Stimulated activated CD8-positive, alpha-beta memory T cell treated with anti-CD3 and anti-CD28 coated beads, Interleukin-15, amount 100 ng/mL, for 4 hours (primary cell): Measurements from ENCODE around the gene MRPS22.

Experiments
- DNase-seq, 2 donors: peaks; one replicate each; pipeline ENCODE4 v3.0.0-alpha.2; 2020; ENCODE audit warnings: low read depth in 2 of 2

The MRPS22 gene

DNA sequence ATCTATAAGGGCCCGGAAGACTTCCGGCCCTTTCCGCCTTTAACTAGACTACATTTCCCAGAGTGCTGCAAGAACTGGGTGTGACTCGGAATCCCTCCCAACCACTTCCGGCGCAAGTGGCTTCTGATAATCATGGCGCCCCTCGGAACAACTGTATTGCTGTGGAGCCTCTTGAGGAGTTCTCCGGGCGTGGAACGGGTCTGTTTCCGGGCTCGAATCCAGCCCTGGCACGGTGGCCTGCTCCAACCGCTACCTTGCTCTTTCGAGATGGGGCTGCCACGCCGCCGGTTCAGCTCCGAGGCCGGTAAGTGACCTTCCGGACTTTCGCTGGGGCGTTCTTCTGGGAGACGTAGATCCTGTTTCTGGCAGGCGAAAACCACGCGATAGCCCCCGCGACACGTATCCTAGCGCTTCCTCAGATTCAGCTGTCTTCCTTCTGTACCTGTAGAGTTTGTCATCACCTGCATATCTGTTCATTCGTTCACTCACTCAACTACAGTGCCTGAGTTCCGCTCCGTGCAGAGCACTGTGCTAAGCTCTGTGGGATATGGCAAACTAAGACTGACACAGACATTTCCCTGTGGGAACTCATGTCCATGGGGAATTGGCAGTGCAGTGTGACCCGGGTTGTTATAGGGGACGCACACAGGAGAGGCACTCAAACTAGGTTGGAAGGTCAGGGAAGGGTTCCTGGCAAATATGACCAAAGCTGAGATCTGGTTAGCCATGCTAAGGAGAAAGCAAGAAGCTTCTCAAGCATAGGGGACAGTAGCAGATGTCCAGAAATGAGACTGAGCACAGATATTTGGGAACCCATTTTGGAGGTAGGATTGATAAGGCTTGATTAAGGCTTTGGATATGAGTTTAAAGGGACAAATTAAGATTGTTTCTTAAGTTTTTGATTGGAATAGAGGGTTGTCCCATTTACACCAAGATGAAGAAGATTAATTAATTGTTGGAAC lies at the start of gene MRPS22:
Gene MRPS22 (plus strand): TSS at position 126 of the 962 bp plus-strand sequence. CDS start 7 bp downstream, at position 133.
- DNase-seq = peak; percentile 60 to 70

DNA sequence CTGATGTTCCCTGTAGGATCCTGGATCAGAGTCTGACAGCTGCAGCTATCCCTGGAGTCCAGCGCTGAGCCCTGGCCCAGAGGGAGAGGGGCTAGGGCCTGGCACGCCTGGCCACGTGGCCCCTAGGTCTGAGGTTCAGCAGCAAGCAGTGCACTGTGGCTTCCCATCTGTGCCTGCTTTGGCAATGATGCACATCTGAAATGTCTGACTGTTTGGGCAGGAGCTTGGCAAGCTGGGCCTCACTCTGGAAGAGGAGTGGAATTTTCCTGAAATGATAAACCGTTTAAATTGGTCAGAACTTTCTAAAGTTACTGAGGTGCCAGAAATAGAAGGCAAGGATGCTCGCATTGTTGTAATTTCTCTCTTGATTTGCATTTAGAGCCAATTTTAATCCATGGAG lies 48.8 kb upstream of the MRPS22 start:
- DNase-seq = no peak

DNA sequence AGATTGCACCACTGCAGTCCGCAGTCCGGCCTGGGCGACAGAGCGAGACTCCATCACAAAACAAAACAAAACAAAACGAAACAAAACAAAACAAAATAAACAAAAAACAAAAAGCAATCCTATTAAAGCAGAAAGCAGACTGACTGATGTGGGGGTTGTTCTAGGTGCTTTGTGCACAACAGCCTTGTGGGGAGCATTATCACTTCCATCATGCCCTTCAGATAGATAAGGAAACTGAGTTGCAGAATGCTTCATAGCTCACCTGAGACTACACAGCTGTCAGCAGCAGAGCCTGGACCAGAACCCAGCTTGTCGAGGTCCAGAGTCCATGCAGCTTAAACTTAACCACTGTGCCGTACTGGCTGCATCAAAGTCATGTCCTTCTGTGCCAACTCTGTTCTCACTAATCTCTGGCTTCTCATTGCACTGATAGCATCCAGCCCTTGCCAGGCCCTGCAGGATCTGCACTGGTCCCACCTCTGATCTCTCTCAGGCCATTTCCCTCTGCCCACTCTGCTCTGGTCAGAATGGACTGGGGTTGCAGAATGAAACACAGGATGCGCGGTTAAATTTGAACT lies 47.6 kb upstream of the MRPS22 start:
- DNase-seq = no peak

- DNase-seq = no peak
Measured at GRCh38 chr3:139297588-139298311, 46.1 kb upstream of the MRPS22 start.

- no peak for DNase-seq
Measured at GRCh38 chr3:139299261-139300132, 44.3 kb upstream of the MRPS22 start.

- DNase-seq = no peak
Measured at GRCh38 chr3:139300416-139300815, 43.4 kb upstream of the MRPS22 start.

DNA sequence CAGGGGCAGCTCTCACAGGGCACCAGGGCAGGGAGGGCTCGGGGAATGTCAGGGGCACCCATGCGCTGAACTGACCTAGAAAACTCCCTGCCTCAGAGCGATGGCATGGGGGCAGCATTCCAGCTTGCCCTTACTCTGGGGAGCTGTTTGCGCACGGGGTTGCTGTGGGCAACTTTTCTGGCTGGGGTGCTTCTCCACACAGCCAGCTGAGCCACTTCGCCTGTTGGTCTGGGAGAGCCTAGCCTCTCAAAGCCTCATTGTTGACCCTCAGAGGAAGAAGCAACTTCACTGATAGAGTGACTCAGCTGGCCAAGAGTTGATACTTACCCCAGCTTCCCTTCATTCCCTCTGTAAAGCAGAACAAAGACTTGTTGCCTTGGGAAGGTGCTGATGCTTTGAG lies 42.6 kb upstream of the MRPS22 start:
- no peak for DNase-seq

- DNase-seq = no peak
Measured at GRCh38 chr3:139301654-139302053, 42.2 kb upstream of the MRPS22 start.

DNA sequence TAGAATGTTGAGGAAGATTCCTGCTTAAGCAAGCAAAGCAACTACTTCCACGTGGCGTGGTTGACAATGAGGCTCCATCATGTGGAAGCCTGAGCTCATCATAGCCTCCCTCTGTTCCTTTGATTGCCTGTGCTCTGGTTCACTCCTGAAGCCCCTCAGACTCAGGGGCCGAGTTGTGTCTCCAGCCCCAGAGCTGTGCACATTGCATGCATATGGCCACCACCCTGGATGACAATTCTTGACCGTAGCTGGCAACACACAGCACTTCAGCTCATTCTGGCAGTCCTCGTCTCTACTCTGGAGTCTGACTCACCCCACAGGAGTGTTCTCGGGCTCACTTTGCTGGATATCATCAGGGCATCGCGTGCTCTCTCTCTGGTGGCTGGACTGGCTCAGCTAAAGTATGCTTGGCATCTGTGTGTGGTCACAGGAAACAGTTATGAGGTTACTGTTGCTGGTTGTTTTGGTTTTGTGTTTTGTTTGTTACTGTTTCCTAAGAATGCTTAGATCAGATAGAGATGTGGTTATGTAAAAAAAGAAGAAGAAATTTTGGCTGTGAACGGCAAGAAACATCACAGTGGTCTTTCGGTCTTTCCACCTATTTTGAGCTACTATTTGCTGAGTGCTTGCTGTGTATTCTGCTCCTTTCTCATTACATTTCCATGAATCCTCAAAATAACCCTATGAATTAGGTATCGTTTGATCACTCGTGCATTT lies 41.6 kb upstream of the MRPS22 start:
- DNase-seq = no peak

DNA sequence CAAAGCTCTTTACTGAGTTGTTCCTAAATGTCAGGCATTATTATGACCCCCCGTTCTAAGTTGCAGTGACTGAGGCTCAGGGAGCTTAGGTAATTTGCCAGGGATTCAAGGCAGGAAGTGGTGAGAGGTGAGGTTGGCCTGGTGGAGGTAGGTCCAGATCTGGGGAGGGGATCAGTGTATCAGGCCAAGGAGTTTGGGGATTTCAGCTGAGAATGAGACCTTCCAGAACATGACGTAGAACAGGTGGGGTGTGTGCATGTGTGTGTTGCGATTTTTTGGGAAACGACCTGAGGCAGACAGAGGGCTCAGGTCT lies 41.1 kb upstream of the MRPS22 start:
- DNase-seq = no peak

GRCh38 chr3:139303216-139303615 lies 40.6 kb upstream of the MRPS22 start:
- no peak for DNase-seq

DNA sequence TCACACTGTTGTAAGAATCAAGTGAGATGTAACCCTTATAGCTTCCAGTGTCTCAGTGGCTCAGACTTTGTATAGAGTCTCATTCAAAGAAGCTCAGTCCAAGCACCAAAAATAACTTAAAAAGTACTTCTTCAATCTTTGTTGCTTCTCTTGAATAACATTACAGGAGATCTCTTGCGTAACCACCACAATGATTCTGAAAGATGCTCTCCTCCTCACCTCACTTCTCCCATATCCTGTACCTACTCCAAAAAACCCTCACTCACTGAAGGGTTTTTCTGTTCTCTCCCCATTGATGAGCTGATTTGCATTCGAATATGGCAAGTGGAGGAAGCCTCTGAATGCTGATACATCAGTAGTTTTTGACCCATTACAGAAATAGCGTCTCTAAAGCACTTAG lies 39.4 kb upstream of the MRPS22 start:
- DNase-seq = no peak

DNA sequence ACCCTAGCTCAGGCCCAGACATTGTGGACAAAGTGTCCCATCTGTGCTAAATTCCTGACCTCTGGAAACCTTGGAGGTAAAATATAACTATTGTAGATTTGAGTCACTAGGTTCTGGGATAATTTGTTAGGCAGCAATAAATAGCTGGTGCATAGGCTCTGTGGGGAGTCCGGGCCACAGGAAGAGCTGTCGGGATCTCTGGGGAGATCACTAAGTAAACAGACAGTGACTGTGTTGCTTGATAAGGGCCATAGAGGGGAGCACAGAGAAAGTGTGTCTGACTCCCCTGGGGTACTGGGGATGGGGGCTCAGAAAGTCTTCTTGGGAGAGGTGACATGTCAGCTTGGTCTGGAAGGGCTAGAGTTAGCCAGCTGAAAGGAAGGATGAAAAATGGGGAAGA lies 37.7 kb upstream of the MRPS22 start:
- no peak for DNase-seq

GRCh38 chr3:139307072-139307491 lies 36.7 kb upstream of the MRPS22 start:
- DNase-seq = no peak

DNA sequence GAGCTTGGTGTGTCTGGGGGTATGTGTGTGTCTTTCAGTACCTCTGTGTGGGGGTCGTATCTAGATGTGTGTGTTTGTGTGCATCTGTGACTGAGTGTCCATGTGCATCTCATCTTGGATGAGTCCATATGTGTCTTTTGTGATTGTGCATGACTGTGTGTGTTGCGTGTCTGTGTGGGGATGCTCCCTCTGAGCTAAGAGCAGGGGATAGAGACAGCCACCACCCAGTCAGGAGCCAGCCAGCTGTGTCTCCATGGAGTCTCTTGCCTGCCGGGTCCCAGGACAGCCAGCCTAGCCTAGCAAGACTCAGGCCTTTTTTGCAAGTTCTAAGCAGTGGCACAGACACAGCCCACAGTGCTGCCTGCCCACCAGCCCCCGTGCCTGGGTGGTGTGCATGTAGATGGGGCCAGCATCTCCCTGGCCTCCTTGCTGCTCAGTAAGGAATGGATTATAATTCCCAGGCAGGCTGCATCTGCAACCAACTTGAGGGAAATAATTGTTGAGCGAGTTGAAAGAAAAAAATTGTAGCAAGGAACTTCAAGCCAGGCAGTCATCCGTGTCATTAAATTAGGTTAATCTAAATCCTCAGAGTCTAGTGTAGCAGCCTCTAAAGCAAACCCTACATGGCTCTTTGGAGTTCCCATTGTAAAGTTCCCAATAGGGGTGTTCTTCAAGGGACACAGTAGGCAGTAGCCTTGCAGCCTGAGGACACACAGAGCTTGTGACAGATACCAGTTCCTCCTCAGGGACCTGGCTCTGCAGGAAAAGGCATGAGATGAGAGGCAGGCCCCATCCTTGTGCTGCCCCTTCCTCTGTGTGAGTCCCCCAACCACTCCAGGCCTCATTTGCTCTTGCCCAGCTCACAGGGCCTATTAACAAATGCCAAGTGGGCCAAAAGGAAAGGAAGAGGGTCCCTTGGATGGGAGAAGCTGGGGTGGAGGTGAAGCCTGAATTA lies 35.9 kb upstream of the MRPS22 start:
- no peak for DNase-seq

GRCh38 chr3:139308560-139308959 lies 35.3 kb upstream of the MRPS22 start:
- no peak for DNase-seq

DNA sequence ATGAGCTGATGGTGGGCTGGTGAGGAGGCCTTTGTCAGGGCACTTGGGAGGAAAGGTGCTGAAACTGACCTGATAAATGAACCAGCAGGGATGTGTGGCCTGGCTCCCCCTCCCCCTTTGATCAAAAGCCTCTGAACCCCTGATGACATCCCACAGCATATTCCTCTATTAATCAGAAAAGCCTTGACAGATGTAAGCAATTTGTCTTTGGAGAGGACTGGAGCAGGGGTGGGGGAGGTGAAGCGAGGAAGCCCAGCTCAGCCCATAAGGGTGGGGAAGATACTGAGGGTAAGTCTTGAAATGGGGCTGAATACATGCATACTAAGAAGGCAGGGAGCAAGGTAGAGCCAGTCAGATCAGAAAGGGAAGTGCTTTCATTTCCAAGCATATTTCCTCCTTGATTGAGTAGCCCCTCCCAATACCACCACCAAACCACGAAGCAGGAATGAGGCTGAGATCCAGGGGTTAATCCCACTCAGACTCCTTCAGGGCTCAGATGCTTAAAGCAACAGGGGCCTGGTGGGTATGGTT lies 34.7 kb upstream of the MRPS22 start:
- DNase-seq = no peak

- DNase-seq = no peak
Measured at GRCh38 chr3:139309880-139310279, 33.9 kb upstream of the MRPS22 start.

DNA sequence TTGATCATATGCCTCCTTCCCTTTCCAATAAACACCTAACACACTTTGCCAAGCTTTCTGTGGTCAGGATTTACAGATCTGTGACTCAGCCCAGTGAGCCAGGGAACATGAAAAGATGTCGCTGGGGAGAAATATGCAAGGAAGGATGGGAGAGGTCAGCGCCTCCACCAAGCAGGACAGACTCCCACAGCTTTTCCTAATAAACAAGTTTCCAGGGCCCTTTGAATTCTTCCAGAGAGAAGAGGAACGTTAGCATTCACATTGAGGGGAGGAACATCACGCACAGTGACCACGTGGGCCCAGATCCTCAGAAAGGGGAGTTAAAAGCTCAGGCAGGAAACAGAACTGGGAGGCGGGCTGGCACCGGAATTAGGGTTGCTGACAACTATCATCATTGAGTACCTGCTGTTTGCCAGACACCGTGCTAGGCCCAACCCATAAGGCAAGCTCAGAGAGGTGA lies 33.3 kb upstream of the MRPS22 start:
- no peak for DNase-seq

DNA sequence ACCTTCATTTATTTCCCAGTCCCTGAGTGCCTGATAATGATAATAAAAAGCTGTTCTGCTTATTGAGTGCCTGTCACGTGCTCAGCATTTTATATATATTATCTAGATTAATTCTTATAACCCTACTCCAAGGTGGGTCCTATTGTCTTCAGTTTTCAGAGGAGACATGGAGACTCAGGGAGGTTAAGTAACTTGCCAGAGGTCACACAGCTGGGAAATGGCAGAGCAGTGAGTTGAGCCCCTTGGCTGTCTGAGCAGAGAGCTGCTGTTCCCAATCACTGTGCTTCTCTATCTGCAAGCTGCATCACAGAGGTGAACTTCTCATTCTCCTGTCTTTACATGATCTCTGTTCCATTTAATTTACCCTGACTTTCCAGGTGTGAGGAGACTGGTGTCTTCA lies 32.3 kb upstream of the MRPS22 start:
- DNase-seq = no peak
